CD4-positive, alpha-beta T cell treated with Interleukin-6 at 100 ng/mL for 8 hours (primary cell): ENCODE data around the gene ASTN2.
"Not testable (repeated sequence)": the region's sequence is repeated elsewhere in the genome, so short reads cannot be mapped to it uniquely, and the experiment has no call there.

Experiments used
- DNase-seq: peaks from one replicate; pipeline ENCODE4 v3.0.0-alpha.2; 2020; ENCODE audit warnings: mixed read lengths, low spot score

ASTN2 gene

DNA sequence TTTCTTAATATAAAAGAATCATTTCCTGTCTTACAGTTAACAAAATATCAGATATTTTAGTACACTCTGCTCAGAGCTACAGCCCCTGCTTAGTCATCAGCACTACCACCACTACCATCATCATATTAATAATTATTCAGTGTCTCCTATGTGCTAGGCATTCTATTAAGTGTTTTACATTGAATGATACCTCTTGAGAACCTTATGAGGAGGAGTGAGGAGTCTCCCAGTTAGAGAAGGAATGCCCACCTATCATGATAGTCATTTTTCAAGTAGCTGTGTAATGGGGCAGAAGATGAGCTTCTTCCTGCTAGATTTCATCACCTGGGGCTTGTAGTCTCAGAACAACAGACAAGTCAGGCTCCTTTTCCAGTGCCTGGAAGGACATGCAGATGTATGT lies 489.7 kb downstream of the ASTN2 start:
- no peak for DNase-seq

DNA sequence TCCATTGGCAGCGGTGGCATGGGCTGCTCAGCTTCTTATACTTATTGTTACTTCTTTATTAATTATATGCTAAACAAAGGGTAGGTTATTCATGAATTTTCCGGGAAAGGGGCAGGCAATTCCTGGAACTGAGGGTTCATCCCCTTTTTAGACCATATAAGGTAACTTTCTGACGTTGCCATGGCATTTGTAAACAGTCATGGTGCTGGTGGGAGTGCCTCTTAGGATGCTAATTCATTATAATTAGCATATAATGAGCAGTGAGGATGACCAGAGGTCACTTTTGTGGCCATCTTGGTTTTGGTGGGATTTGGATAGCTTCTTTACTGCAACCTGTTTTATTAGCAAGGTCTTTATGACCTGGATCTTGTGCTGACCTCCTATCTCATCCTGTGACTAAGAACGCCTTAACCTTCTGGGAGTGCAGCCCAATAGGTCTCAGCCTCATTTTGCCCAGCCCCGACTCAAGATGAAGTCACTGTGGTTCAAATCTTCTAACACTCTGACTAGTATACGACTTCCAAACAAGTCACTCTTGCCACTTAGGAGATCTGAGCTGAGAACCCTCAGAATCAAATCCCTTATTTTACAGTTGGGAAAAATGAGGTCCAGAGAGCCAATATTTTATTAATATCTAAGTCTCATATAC lies 490.3 kb downstream of the ASTN2 start:
- DNase-seq, result no peak

- not testable (repeated sequence) for DNase-seq
Measured at GRCh38 chr9:116917895-116918508, 496.9 kb downstream of the ASTN2 start.

GRCh38 chr9:116913536-116913935 lies 501.3 kb downstream of the ASTN2 start:
- DNase-seq, result no peak

GRCh38 chr9:116910201-116910600 lies 504.7 kb downstream of the ASTN2 start:
- no peak for DNase-seq

- DNase-seq, result no peak
Measured at GRCh38 chr9:116907989-116908388, 506.9 kb downstream of the ASTN2 start.

DNA sequence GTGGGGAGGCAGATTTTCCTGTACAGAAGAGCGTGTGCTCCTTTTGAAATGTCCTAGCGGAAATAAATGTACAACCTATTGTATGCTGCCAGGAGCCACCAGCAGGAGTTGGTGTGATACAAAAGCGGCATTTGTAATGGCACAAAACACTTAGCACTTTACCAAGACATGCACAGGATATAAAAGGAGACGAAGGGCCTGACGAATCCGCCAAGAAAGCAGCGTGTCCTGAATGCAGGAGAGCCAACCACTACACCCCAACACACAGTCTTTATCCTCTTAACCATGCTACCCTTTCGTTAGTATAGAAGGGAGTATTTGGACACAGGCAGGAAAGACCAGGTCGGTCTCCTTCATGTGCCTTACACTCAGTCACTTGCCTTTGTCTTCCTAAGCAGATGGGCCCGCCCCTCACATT lies 509.7 kb downstream of the ASTN2 start:
- DNase-seq, result no peak

DNA sequence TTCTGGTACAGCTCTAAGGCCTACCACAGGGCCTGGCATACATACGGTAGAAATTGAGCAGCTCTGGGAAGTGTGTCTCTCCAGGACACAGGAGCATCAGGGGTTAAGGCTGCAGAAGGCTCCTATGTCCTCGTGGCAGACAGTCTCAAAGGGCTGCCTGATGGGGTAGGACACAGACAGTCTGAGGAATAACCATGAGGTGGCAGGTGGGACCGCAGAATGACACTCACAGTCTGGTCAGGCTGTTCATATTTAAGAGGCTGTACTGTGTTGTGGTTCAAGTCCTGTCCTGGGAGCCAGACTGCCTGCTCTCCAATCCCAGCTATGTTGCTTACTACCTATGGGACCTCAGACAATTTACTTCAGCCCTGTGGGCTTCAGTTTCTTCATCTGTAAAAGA lies 510.7 kb downstream of the ASTN2 start:
- DNase-seq, result no peak

- no peak for DNase-seq
Measured at GRCh38 chr9:116901260-116901659, 513.6 kb downstream of the ASTN2 start.

DNA sequence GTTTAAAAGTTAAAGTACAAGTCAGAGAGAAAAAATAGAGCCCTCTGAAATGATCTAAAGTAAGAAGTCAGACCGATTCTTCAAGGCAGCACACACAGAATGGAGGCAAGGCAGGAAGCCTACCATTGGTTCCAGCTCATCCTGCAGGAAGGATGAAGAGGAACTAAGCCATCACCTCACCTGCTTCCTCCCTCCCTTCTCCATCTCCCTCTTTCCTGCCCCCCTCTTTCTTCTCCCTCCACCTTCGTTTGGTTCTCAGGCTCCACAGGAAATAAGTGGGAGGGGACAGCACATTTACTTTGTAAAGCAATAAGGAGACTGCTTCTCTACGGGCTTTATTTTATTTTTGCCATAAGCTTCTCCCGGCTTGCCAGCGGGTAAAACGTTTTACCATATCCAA lies 514.3 kb downstream of the ASTN2 start:
- no peak for DNase-seq

DNA sequence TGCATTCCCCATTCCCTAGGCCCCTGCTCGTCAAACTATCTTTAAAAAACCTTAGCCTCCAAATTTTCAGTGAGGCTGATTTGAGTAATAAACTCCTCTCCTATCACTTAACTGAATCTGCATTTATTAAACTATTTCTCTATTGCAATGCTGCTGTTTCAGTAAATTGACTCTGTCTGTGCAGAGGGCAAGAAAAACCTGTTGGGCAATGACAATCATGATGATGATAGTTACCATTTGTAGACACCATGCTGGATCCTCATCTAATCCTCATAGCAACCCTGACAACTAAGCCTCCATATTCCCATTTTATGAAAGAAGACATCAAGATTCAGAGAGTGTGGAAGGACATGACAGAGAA lies 514.9 kb downstream of the ASTN2 start:
- no peak for DNase-seq

- DNase-seq, result no peak
Measured at GRCh38 chr9:116899337-116900006, 515.4 kb downstream of the ASTN2 start.

- DNase-seq, result not testable (repeated sequence)
Measured at GRCh38 chr9:116898131-116898530, 516.7 kb downstream of the ASTN2 start.

DNA sequence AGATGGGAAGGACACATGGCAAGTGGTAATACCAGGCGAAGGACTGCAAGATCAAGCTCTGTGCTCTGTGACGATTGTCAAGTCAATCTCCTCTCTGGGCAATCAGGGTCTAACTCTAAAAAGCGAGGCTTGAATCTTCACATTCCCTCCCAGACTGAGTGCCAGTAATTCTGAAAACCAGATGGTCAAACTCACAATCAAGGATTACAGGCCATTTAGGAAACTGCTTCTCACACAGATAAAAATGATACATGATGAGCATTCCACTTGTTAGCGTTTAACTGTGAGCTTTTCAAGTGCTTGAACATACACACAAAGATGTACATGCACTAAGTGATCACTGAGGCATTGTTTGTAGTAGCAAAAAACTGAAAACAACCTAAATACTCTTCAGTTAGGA lies 517.7 kb downstream of the ASTN2 start:
- DNase-seq, result no peak

DNA sequence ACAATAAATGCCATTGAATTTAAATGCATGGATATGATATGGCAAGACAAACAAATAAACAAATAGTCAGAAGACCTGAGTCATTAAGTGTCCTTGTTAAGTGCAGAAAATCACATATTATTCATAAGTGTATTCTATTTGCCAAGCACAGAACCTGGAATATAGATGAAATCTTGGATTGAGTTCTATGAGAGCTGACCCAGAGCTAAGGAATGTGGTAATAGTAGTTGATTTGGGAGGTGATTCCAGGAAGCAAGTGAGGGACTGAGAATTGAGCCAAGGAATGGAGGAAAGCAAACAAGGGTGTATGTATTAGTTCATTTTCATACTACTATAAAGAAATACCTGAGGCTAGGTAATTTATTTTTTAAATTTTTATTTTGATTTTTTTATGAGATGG lies 518.9 kb downstream of the ASTN2 start:
- no peak for DNase-seq

DNA sequence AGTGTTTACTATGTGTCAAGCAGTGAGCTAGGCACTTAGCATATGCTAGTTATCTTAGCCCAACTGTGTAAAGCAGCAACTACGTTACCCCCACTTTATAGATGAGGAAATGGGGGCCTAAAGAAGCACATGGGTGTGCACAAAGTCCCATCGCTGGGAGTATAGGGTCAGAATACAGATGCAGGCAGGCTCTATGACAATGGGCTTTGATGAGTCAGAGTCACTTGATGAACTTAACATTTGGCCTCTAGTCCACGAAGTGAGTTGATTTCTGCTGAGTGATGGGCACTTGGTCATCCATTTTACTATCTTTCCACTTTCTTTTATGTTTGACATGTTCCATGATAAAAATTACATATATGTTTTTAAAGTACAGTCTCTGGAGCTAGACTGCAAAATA lies 523.4 kb downstream of the ASTN2 start:
- DNase-seq, result no peak

DNA sequence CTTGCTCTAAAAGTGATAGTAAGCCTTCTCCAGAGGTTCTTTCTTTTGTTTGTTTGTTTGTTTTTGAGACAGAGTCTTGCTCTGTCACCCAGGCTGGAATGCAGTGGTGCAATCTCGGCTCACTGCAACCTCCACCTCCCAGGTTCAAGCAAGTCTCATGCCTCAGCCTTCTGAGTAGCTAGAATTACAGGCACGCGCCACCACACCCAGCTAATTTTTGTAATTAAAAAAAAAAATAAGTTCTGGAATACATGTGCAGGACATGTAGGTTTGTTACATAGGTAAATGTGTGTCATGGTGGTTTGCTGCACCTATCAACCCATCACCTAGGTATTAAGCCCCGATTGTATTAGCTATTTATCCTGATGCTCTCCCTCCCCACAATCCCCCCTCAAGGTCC lies 526.4 kb downstream of the ASTN2 start:
- not testable (repeated sequence) for DNase-seq

- DNase-seq, result no peak
Measured at GRCh38 chr9:116888066-116888465, 526.8 kb downstream of the ASTN2 start.

GRCh38 chr9:116883676-116884075 lies 531.2 kb downstream of the ASTN2 start:
- no peak for DNase-seq

- no peak for DNase-seq
Measured at GRCh38 chr9:116877072-116877471, 537.8 kb downstream of the ASTN2 start.

- no peak for DNase-seq
Measured at GRCh38 chr9:116875576-116875975, 539.3 kb downstream of the ASTN2 start.

DNA sequence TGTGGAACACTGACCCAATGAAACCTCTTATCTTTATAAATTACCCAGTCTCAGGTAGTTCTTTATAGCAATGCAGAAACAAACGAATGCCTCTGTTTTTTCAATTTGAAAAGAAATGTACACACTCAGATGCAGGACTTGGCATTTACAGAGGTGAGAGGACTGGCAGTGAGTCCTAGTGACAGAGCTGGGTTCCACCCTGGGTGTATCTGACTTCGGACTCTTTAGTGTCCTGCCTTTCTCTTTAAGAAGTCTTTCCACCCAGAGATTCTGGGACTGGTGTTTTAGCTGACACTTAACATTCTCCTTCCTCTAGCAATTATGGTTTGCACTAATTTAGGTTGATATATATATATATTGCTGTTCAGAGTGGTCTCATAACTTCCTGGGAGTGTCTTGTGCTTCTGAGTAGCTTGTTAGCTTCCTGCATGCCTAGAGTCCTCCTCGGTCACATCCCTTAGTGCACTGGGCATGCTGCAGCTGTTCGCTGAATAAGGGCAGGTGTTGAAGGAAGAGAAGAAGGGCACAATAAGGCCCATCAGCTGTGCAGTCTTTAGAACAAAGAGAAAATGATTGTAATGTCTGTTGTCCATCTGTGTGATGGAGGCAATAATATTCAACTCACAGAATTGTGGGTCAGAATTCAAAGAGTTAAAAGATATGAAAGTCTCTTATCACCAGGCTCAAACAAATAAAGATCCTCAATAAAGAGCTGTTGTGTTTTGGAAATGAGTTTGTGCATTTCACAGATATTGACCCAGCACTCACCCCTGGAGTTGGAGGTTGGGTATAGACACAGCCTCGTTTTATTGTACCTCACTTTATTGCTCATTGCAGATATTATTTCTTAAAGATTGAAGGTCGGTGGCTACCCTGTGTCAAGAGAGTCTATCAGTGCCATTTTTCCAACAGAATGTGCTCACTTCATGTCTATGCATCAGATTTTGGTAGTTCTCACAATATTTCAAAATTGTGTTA lies 540.6 kb downstream of the ASTN2 start:
- no peak for DNase-seq
